Testis (tissue), 3 donors: ENCODE results near the gene RASA3. TPM values are rescaled to one million over a fixed set of nuclear protein-coding genes. Genes with fewer than 3 reads are reported as not detected.

ENCODE experiments used
- DNase-seq: peaks from one replicate; pipeline ENCODE4 v3.0.0-alpha.2; 2019
- H3K27ac ChIP-seq, 2 donors: fragments of 200-600 bp; sonication (generic); one replicate each; pipeline ENCODE4 v1.5.1; 2019
- H3K27me3 ChIP-seq: fragments of 200-600 bp; sonication (generic); one replicate; pipeline ENCODE4 v1.5.1; 2019
- H3K36me3 ChIP-seq: fragments of 200-600 bp; sonication (generic); one replicate; pipeline ENCODE4 v1.5.1; 2017; ENCODE audit warnings: low read depth; ENCODE audit errors: missing control alignments
- H3K4me1 ChIP-seq: fragments of 200-600 bp; sonication (generic); one replicate; pipeline ENCODE4 v1.5.1; 2019
- H3K4me3 ChIP-seq, 2 donors: fragments of 200-600 bp; sonication (generic); one replicate each; pipeline ENCODE4 v1.5.1; 2017 to 2019
- H3K9me3 ChIP-seq: fragments of 200-600 bp; sonication (generic); one replicate; pipeline ENCODE4 v1.5.1; 2017
- POLR2A ChIP-seq: fragments of 450-650 bp; IDR thresholded peaks from one replicate; pipeline ENCODE4 v1.6.1; 2017; ENCODE audit warnings: antibody characterized with exemption, mild to moderate bottlenecking, moderate library complexity
- WGBS, 2 donors: methylation state at CpG; one replicate each; pipeline ENCODE4 v1.1.5; 2018; 5-methylcytosine and 5-hydroxymethylcytosine counted together
- intact Hi-C: fragments of 100-400 bp; cut with DNase I; formaldehyde crosslinking; loops from one replicate; pipeline ENCODE4 v1.15.1; 2023; ENCODE audit warnings: low total_unique reads
- polyA plus RNA-seq: library from polyadenylated mRNA; stranded (reverse); fragments of 350-450 nt; fragmentation: Illumina TruSeq; extraction: RNeasy Lipid Tissue Mini Kit (QIAGEN cat#74804); gene quantifications from one replicate; pipeline ENCODE4 v1.2.3, GENCODE V29; 2014; ENCODE audit warnings: low read depth, low replicate concordance; ENCODE audit not compliant: insufficient read depth
- total RNA-seq, 2 donors: library from RNA; depleted of rRNA; stranded (reverse); fragments of >200 nt; gene quantifications; one replicate each; pipeline ENCODE4 v1.2.3, GENCODE V29; 2016
- TF ChIP-seq, protein P1 (sequence below), 3 experiments: fragments of 450-650 bp in 2 of 3; fragments of 200-600 bp in 1 of 3; sonication (generic) in 1 of 3; IDR thresholded peaks; one replicate each; pipeline ENCODE4 v1.5.1; 2016 to 2019; ENCODE audit warnings: antibody characterized with exemption in 3 of 3, mild to moderate bottlenecking in 2 of 3, moderate library complexity in 1 of 3

Gene RASA3
- total and polyA plus RNA-seq, 3 donors from 2014 or later, result 13.2 to 21.6 (median 16.4) TPM

DNA sequence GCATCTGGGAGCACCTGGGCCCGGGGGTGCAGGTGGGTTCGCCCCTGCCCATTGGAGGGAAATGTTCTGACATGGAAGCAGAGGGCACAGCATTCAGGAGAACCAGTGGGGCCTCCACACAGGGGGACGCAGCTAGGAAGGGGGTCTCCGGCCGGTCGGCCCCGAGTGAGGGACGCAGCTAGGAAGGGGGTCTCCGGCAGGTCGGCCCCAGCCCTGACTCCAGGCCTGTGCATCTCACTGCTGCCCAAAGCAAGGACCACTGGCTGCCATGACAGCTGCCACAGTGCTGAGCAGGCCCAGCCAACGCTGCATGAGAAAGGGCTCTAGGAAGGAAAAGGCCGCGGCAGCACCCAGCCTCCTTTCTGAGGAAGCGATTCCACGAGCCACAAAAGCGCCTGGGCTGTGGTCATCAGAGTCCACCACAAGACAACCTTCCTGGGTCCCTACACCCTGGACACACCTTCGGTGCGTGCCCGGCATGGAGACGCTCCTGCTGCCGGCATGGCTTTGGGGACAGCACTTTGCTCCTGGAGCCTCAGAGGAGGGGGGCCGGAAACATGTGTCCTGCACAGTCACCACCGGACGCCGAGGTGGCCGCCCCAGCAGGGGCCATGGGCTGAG, 9.7 kb downstream of the RASA3 start:
- WGBS, 2 donors, result 88 to 93% methylated on average over 14 to 24 of the region's 26 CpGs
- no peak overlapping the region for H3K4me3 ChIP-seq
- peaks cover 7% of the 10 kb centered on the region for H3K4me1 ChIP-seq
- TF ChIP-seq POLR2A, result no peak
- TF ChIP-seq, protein P1, sequence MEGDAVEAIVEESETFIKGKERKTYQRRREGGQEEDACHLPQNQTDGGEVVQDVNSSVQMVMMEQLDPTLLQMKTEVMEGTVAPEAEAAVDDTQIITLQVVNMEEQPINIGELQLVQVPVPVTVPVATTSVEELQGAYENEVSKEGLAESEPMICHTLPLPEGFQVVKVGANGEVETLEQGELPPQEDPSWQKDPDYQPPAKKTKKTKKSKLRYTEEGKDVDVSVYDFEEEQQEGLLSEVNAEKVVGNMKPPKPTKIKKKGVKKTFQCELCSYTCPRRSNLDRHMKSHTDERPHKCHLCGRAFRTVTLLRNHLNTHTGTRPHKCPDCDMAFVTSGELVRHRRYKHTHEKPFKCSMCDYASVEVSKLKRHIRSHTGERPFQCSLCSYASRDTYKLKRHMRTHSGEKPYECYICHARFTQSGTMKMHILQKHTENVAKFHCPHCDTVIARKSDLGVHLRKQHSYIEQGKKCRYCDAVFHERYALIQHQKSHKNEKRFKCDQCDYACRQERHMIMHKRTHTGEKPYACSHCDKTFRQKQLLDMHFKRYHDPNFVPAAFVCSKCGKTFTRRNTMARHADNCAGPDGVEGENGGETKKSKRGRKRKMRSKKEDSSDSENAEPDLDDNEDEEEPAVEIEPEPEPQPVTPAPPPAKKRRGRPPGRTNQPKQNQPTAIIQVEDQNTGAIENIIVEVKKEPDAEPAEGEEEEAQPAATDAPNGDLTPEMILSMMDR (IDR thresholded peaks at IDR 0.05), result no peak
- intact Hi-C loops, result no loop called here
- no peaks in the 10 kb centered on the region for H3K27me3 ChIP-seq
- no peak overlapping the region for H3K27ac ChIP-seq
- no peak for DNase-seq
- H3K36me3 ChIP-seq, result no peaks in the 10 kb centered on the region
- no peaks in the 10 kb centered on the region for H3K9me3 ChIP-seq

DNA sequence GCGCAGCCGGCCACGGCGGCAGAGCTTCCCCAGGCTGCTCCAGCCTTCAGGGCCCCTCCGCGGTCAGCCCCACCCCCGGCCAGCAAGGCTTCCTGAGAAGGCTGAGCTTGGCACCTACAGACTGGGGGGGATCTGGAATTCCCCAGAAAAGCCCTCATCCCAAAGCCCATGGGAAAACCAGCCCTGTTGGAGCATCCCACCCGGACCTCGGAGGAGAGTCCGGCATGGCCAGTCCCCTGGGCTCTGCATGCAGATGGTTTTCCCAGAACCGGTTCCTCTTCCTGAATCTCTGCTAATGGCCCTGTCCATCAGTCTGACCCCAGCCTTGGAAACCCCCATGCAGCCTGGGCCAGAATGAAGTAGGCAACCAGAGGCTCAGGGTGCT, 10.3 kb downstream of the RASA3 start:
- Histone ChIP-seq H3K27ac (no peak overlapping the region), H3K36me3 (no peaks in the 10 kb centered on the region), H3K4me1 (peaks cover 7% of the 10 kb centered on the region), H3K27me3 (no peaks in the 10 kb centered on the region), H3K4me3 (no peak overlapping the region), H3K9me3 (no peaks in the 10 kb centered on the region)
- TF ChIP-seq, protein P1 (IDR thresholded peaks at IDR 0.05), result no peak
- TF ChIP-seq POLR2A, result no peak
- DNase-seq, result no peak
- intact Hi-C loops, result no loop called here
- WGBS, 2 donors, result 75 to 77% methylated on average over 4 to 11 of the region's 11 CpGs

DNA sequence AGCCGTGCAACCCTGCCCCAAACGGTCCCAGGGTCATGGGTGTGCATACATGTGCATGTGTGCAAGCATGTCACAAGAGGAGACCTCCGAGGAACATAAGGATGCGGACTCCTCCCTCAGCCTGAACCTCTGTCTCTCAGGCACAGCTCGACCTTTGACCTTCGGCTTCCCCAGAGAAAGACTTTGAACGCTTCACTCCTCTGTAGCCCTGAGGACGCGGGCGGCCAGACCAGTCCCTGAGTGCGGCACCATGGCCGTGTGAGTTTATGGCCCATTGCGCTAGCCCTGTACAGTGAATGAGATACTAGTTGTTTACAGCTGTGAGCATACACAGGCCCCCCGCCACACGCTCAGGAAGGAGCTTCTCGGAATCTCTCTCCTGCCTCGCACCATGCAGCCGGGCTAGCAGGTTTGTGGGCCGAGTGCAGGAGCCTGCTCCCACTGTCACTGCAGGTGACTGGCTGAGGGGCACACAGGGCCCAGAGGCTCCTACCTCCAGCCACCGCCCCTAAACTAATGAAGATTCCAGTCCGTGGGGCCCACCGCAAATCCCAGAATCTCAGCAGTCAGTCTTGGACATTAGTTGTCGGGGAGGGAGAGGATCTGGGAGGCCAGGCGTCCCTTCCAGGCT, 10.8 kb downstream of the RASA3 start:
- no peak for DNase-seq
- H3K4me1 ChIP-seq, result peaks cover 7% of the 10 kb centered on the region
- intact Hi-C loops, result no loop called here
- WGBS, 2 donors, result 87 to 93% methylated on average over 22 to 24 of the region's 24 CpGs
- H3K27ac ChIP-seq, result no peak overlapping the region
- no peaks in the 10 kb centered on the region for H3K9me3 ChIP-seq
- H3K27me3 ChIP-seq, result no peaks in the 10 kb centered on the region
- no peak overlapping the region for H3K4me3 ChIP-seq
- TF ChIP-seq, protein P1 (IDR thresholded peaks at IDR 0.05), result no peak
- TF ChIP-seq POLR2A, result no peak
- H3K36me3 ChIP-seq, result no peaks in the 10 kb centered on the region

DNA sequence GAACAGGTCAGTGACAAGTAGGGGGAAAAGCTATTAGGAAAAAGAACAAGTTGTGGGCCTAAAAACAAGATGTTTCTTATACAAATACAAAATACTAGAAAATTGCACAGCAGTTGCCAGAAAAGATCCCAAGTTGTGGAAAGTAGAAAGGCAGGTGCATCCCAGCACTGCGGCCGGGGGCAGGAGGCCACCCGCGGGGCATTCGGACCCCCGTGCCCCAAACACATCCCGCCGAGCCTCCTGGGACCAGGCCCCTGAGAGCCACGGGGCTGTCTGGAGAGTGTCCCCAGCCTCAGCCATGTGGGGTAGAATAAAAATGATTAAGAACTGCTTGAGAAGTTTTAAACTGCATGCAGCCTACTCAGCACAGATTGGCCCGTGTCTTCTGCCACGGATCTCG, 11.4 kb downstream of the RASA3 start:
- no peak for DNase-seq
- no peak overlapping the region for H3K4me3 ChIP-seq
- H3K27me3 ChIP-seq, result no peaks in the 10 kb centered on the region
- no peaks in the 10 kb centered on the region for H3K36me3 ChIP-seq
- intact Hi-C loops, result no loop called here
- TF ChIP-seq, protein P1 (IDR thresholded peaks at IDR 0.05), result no peak
- TF ChIP-seq POLR2A, result no peak
- H3K9me3 ChIP-seq, result no peaks in the 10 kb centered on the region
- H3K4me1 ChIP-seq, result peaks cover 7% of the 10 kb centered on the region
- no peak overlapping the region for H3K27ac ChIP-seq
- 85 to 93% methylated on average over 12 of the region's 12 CpGs for WGBS, 2 donors

DNA sequence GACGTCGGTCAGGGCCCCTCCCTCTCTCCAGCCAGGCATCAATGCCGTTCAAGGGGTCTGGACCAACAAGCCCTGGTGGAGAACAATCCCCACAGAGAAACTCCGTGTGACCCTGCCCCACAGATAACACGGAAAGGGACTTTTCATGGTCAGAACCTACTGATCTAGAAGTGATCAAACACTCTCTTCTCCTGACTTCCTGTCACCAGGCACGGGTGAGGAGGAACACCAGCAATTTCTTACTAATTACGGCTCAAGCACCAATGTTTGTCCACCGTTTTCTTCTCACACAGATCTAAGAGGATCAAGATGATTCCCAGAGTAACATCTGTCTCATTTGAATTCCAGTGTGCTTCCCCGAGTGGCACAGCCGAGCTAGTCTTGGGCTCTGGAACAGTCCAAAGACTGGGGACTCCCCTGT, 11.8 kb downstream of the RASA3 start:
- no peaks in the 10 kb centered on the region for H3K36me3 ChIP-seq
- no peak for DNase-seq
- intact Hi-C loops, result no loop called here
- 32 to 45% methylated on average over 10 of the region's 10 CpGs for whole genome bisulfite sequencing, 2 donors
- no peaks in the 10 kb centered on the region for H3K9me3 ChIP-seq
- peaks cover 7% of the 10 kb centered on the region for H3K4me1 ChIP-seq
- H3K4me3 ChIP-seq, result no peak overlapping the region
- H3K27ac ChIP-seq, result no peak overlapping the region
- TF ChIP-seq POLR2A, result no peak
- TF ChIP-seq, protein P1 (IDR thresholded peaks at IDR 0.05), result no peak
- H3K27me3 ChIP-seq, result no peaks in the 10 kb centered on the region
